GM10266 (cell line): Measurements from ENCODE around the gene GABRG3.

ENCODE experiments used
- DNase-seq: peaks from one replicate; pipeline ENCODE4 v3.0.0; 2012; ENCODE audit errors: extremely low spot score
- CTCF ChIP-seq: IDR thresholded peaks from 2 replicates; pipeline ENCODE4 v1.5.1; 2012; ENCODE audit warnings: mild to moderate bottlenecking, low read depth; ENCODE audit not compliant: control insufficient read depth, insufficient read depth; ENCODE audit errors: missing control alignments

Gene GABRG3

DNA sequence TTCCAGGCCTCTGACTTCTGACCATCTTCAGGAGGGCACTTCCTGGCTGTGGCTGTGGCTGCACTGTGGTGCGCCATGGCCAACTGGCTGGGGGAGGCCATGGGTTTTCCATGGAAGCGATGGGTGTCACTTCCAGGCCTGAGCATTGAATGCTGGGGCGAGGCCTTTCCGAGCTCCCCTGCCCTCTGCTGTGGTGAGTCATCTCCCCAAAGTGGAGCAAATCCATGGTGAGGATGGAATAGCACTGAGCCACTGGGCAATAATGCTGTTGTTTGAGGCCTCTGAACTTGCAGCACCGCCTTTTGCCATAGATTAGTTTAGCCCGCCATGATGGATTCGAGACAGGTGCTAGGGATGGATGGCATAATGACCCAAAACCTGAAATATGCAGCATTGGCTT lies 155.5 kb downstream of the GABRG3 start:
- no peak for DNase-seq
- TF ChIP-seq CTCF: no peak

- TF ChIP-seq CTCF: no peak
- no peak for DNase-seq
Observed at GRCh38 chr15:27127815-27128570, 157.0 kb downstream of the GABRG3 start.

DNA sequence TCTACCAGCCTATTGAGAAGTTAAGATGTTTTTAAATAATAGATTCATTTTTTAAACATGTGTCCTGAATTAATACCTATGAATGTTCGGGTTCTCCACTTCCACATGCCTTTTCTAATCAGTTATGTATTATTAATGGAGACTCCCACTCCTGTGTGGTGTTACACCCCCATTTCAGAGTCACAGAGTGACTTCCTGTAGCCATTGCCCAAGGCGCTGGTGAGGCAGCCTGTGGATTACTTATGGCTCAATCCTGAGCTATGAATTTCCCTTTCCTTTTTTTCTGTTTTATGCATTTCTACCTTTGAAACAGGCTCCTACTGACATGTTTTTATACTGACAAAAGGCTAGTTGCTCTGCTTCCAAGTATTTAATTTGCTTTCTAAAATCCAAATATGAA lies 162.3 kb downstream of the GABRG3 start:
- no peak for DNase-seq
- no peak for TF ChIP-seq CTCF

DNA sequence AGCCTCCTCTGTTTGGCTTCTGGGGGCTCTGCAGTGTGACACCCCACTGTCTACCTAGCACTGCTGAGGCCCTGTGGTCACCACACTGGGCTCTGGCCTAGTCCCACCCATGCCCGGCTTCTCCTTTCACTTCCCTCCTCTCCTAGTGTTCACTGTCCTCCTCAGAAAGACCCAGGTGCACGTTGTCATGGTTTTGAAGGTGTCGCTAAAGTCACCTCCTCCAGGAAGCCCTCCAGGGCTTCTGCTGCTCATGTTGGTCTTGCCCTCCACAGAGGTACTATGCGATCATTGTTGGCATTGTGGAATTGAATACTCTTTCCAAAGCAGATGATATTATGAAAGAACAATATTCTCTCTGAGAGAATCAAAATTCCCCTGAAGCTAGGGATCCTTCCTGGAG lies 163.5 kb downstream of the GABRG3 start:
- no peak for TF ChIP-seq CTCF
- DNase-seq: no peak

DNA sequence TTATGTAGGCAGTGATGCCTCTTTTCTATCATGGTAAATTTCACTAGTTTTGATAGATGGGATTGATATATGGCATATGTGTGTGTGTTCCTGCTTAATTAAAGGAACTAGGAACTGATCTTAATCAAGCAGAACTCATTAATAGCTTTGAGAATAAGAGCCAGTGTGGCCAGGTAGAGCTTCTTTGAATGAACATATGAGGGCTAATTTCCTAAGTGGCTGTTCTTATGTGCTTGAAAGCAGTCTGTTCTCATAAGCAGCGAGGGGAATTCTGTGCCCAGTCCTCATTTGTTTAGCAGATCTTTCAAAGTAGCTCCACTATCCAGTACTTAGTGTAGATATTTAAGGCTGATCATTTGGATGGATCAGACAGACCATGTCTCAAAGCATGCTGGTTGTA lies 164.2 kb downstream of the GABRG3 start:
- no peak for DNase-seq
- TF ChIP-seq CTCF: no peak

GRCh38 chr15:27137127-27137526 lies 166.1 kb downstream of the GABRG3 start:
- no peak for TF ChIP-seq CTCF
- DNase-seq: no peak

- TF ChIP-seq CTCF: no peak
- DNase-seq: no peak
Observed at GRCh38 chr15:27165590-27165989, 194.6 kb downstream of the GABRG3 start.
